GM12878 (cell line): ENCODE measurements around the gene MDM4. TPM values are rescaled to one million over a fixed set of nuclear protein-coding genes. Genes with fewer than 3 reads are reported as not detected.
A peak's percentile ranks its signal among the peaks of the same experiment; 100 is the strongest.

Experiments used
- BACH1 ChIP-seq: fragments of 450-650 bp; IDR thresholded peaks from 2 replicates; pipeline ENCODE4 v1.6.1; 2017; ENCODE audit warnings: mild to moderate bottlenecking, borderline replicate concordance
- CHD2 ChIP-seq: IDR thresholded peaks from 2 replicates; pipeline ENCODE4 v1.6.1; 2011; ENCODE audit warnings: low read depth, low read length, improper control_type of control experiment, borderline replicate concordance
- CHD4 ChIP-seq: fragments of 200-600 bp; sonication (generic); IDR thresholded peaks from 2 replicates; pipeline ENCODE4 v1.6.1; 2016; ENCODE audit warnings: mild to moderate bottlenecking
- CREM ChIP-seq: IDR thresholded peaks from 2 replicates; pipeline ENCODE4 v1.6.1; 2014; ENCODE audit warnings: antibody characterized with exemption, low read depth
- EGR1 ChIP-seq, 2 experiments: IDR thresholded peaks; 1 replicate in 1 of 2; 2 replicates in 1 of 2; pipeline ENCODE4 v1.6.1; 2011 to 2012; ENCODE audit warnings: low read depth in 2 of 2, low read length in 2 of 2, borderline replicate concordance in 1 of 2, mild to moderate bottlenecking in 1 of 2, moderate library complexity in 1 of 2
- ETV6 ChIP-seq, 2 experiments: fragments of 450-650 bp in 1 of 2; IDR thresholded peaks in 1 of 2; conservative IDR thresholded peaks in 1 of 2; 2 replicates each; pipeline ENCODE4 v1.6.1; 2014; ENCODE audit warnings: antibody characterized with exemption in 1 of 2, borderline replicate concordance in 1 of 2, low read depth in 1 of 2, mild to moderate bottlenecking in 1 of 2, moderate library complexity in 1 of 2
- EZH2 ChIP-seq: IDR thresholded peaks from 2 replicates; pipeline ENCODE4 v1.6.1; 2012; ENCODE audit warnings: low read depth, mild to moderate bottlenecking, control low read depth, inconsistent platforms, low read length, borderline replicate concordance; ENCODE audit not compliant: control insufficient read depth
- FOS ChIP-seq: IDR thresholded peaks from 3 replicates; pipeline ENCODE4 v1.6.1; 2011; ENCODE audit warnings: borderline replicate concordance; ENCODE audit not compliant: insufficient read length; ENCODE audit errors: extremely low read depth
- FOXK2 ChIP-seq: fragments of 450-650 bp; IDR thresholded peaks from 2 replicates; pipeline ENCODE4 v1.6.1; 2017; ENCODE audit warnings: mild to moderate bottlenecking, moderate library complexity
- KAT2A ChIP-seq: conservative IDR thresholded peaks from 2 replicates; pipeline ENCODE4 v1.6.1; 2011; ENCODE audit warnings: low read depth, low read length; ENCODE audit not compliant: control insufficient read depth
- KLF5 ChIP-seq: fragments of 450-650 bp; IDR thresholded peaks from 2 replicates; pipeline ENCODE4 v1.6.1; 2014; ENCODE audit warnings: mild to moderate bottlenecking; ENCODE audit not compliant: partially characterized antibody
- MAX ChIP-seq: IDR thresholded peaks from 2 replicates; pipeline ENCODE4 v1.6.1; 2012; ENCODE audit warnings: low read depth, low read length, improper control_type of control experiment
- NBN ChIP-seq: fragments of 450-650 bp; IDR thresholded peaks from 2 replicates; pipeline ENCODE4 v1.6.1; 2016
- NFXL1 ChIP-seq: fragments of 450-650 bp; IDR thresholded peaks from 2 replicates; pipeline ENCODE4 v1.6.1; 2017; ENCODE audit warnings: antibody characterized with exemption, mild to moderate bottlenecking, borderline replicate concordance
- PAX5 ChIP-seq: IDR thresholded peaks from 2 replicates; pipeline ENCODE4 v1.6.1; 2011; ENCODE audit warnings: low read depth, low read length, borderline replicate concordance
- PKNOX1 ChIP-seq: fragments of 450-650 bp; IDR thresholded peaks from 2 replicates; pipeline ENCODE4 v1.6.1; 2016; ENCODE audit warnings: mild to moderate bottlenecking
- PML ChIP-seq: IDR thresholded peaks from 2 replicates; pipeline ENCODE4 v1.6.1; 2012; ENCODE audit warnings: low read length, inconsistent platforms
- POLR2A ChIP-seq: IDR thresholded peaks from 2 replicates; pipeline ENCODE4 v1.6.1; 2011; ENCODE audit warnings: low read depth, mild to moderate bottlenecking, low read length
- POU2F2 ChIP-seq: IDR thresholded peaks from 3 replicates; pipeline ENCODE4 v1.6.1; 2011; ENCODE audit warnings: low read depth, mild to moderate bottlenecking, low read length, borderline replicate concordance
- SMAD5 ChIP-seq: IDR thresholded peaks from 2 replicates; pipeline ENCODE4 v1.6.1; 2016; ENCODE audit warnings: antibody characterized with exemption, low read depth
- TBL1XR1 ChIP-seq: IDR thresholded peaks from 2 replicates; pipeline ENCODE4 v1.6.1; 2012; ENCODE audit warnings: low read depth, low read length, improper control_type of control experiment
- TCF3 ChIP-seq: IDR thresholded peaks from 2 replicates; pipeline ENCODE4 v1.6.1; 2012; ENCODE audit warnings: low read depth, mild to moderate bottlenecking, low read length, borderline replicate concordance; ENCODE audit not compliant: insufficient read depth
- TCF7 ChIP-seq: IDR thresholded peaks from 2 replicates; pipeline ENCODE4 v1.6.1; 2014; ENCODE audit warnings: antibody characterized with exemption, borderline replicate concordance
- USF1 ChIP-seq: IDR thresholded peaks from 2 replicates; pipeline ENCODE4 v1.6.1; 2011; ENCODE audit warnings: borderline replicate concordance, low read depth, mild to moderate bottlenecking, moderate library complexity, mixed read lengths, low read length; ENCODE audit not compliant: insufficient read depth; ENCODE audit errors: extremely low read length
- YBX1 ChIP-seq: fragments of 450-650 bp; IDR thresholded peaks from 2 replicates; pipeline ENCODE4 v1.6.1; 2016; ENCODE audit warnings: antibody characterized with exemption
- ZBTB11 ChIP-seq: fragments of 450-650 bp; formaldehyde crosslinking; IDR thresholded peaks from 2 replicates; pipeline ENCODE4 v1.5.0; 2022; ENCODE audit warnings: mild to moderate bottlenecking, missing genetic modification characterization
- ZNF622 ChIP-seq: fragments of 450-650 bp; IDR thresholded peaks from 2 replicates; pipeline ENCODE4 v1.6.1; 2017; ENCODE audit warnings: mild to moderate bottlenecking, inconsistent platforms
- polyA plus RNA-seq, 11 experiments: library from polyadenylated mRNA; depleted of rRNA in 4 of 11; unstranded in 6 of 11; stranded (reverse) in 5 of 11; fragments of >200 nt; fragmentation: Nextera tagmentation in 4 of 11; fragmentation: Illumina TruSeq in 1 of 11; extraction: Ambion mirVana in 4 of 11; extraction: Trizol in 1 of 11; gene quantifications; 1 replicate in 1 of 11; 2 replicates in 10 of 11; pipeline versions ENCODE4 v1.2.1 to v1.2.3, GENCODE V29; 2011 to 2016; ENCODE audit warnings: inconsistent platforms in 2 of 11, missing spikeins in 2 of 11, low read depth in 1 of 11
- total RNA-seq, 4 experiments: library from RNA; depleted of rRNA in 3 of 4; stranded (reverse); fragments of >200 nt in 3 of 4; fragmentation: Illumina TruSeq in 1 of 4; extraction: Trizol in 1 of 4; gene quantifications; 2 replicates each; pipeline versions ENCODE4 v1.2.1 to v1.2.3, GENCODE V29; 2013 to 2021

Gene MDM4
- total and polyA plus RNA-seq, 10 of the 15 experiments (the other 5 are each of a cell fraction or from before 2014, with no cell fraction given) = 2.5 to 74.4 (median 22.7) TPM

GRCh38 chr1:204513117-204513716 lies 3.0 kb upstream of the MDM4 start (continued):
- TF ChIP-seq EZH2 = no peak
- TF ChIP-seq TBL1XR1 = no peak
- TF ChIP-seq ETV6 (conservative IDR thresholded peaks at IDR 0.05 in 1 of 2, IDR thresholded peaks at IDR 0.05 in 1 of 2; ENCODE audit: borderline replicate concordance in 1 of 2, low read depth in 1 of 2) = peak in 1 of 2 experiments; percentile 90; a peak in 2 of 4 replicates
- no peak for TF ChIP-seq ZNF622
- peak in 1 of 2 experiments; percentile 81; a peak in 2 of 3 replicates for TF ChIP-seq EGR1 (IDR thresholded peaks at IDR 0.05; ENCODE audit: borderline replicate concordance in 1 of 2, low read depth in 2 of 2, low read length in 2 of 2)
- TF ChIP-seq NFXL1 = no peak
- peak; percentile 39 for TF ChIP-seq KLF5
- no peak for TF ChIP-seq KAT2A
- TF ChIP-seq CREM = peak; percentile 11; the same call in 1 of the 2 replicates
- peak; percentile 97 for TF ChIP-seq NBN
- peak; percentile 66; the same call in 1 of the 2 replicates for TF ChIP-seq PML
- no peak for TF ChIP-seq FOS
- TF ChIP-seq MAX = no peak
- TF ChIP-seq BACH1 = no peak
- no peak for TF ChIP-seq USF1
- TF ChIP-seq POLR2A = no peak
- TF ChIP-seq CHD2 = no peak
- TF ChIP-seq PKNOX1 = no peak
- TF ChIP-seq TCF7 = peak; percentile 13; the same call in 1 of the 2 replicates
- no peak for TF ChIP-seq SMAD5
- no peak for TF ChIP-seq FOXK2
- 0 out of 2 replicates have a peak, but pooled peaks have one; percentile 29 for TF ChIP-seq YBX1
- TF ChIP-seq TCF3 = 0 out of 2 replicates have a peak, but pooled peaks have one; percentile 23
- TF ChIP-seq PAX5 = no peak
- no peak for TF ChIP-seq ZBTB11 (CRISPR knock-in tag)
- TF ChIP-seq POU2F2 = peak; percentile 29; the same call in 1 of the 3 replicates
- TF ChIP-seq CHD4 = no peak
